Activated CD4-positive, alpha-beta T cell treated with anti-CD3 and anti-CD28 coated beads, Interleukin-2, amount 10 ng/mL, durations not matched to agents 7 days and 5 days (primary cell): Measurements from ENCODE around the gene MPDU1. TPM values are rescaled to one million over a fixed set of nuclear protein-coding genes. Genes with fewer than 3 reads are reported as not detected.

Source experiments
- CTCF ChIA-PET: fragments of 350-600 bp; sonication (Branson Sonifier 250); formaldehyde crosslinking; loops from one replicate; lab custom pipeline; 2021; ENCODE audit warnings: antibody characterized with exemption; lab: Charles Lee
- POLR2A ChIA-PET: fragments of 350-600 bp; sonication (Branson Sonifier 250); formaldehyde crosslinking; loops from one replicate; lab custom pipeline; 2021; ENCODE audit warnings: antibody characterized with exemption; lab: Charles Lee
- DNase-seq: peaks from one replicate; pipeline ENCODE4 v3.0.0-alpha.2; 2020
- H3K27ac Mint-ChIP-seq: one replicate; pipeline ENCODE4 v1.8.0; 2021; ENCODE audit warnings: mild to moderate bottlenecking, moderate library complexity, mixed read lengths
- H3K27me3 Mint-ChIP-seq: one replicate; pipeline ENCODE4 v1.8.0; 2021; ENCODE audit warnings: mixed read lengths
- H3K36me3 Mint-ChIP-seq: one replicate; pipeline ENCODE4 v1.8.0; 2021; ENCODE audit warnings: low read depth, mixed read lengths
- H3K4me1 Mint-ChIP-seq: one replicate; pipeline ENCODE4 v1.8.0; 2021; ENCODE audit warnings: mixed read lengths
- H3K4me3 Mint-ChIP-seq: one replicate; pipeline ENCODE4 v1.8.0; 2021; ENCODE audit warnings: mild to moderate bottlenecking, moderate library complexity, mixed read lengths
- H3K9me3 Mint-ChIP-seq: one replicate; pipeline ENCODE4 v1.8.0; 2021; ENCODE audit warnings: mixed read lengths
- total RNA-seq, 2 experiments: library from RNA; stranded (reverse); gene quantifications; one replicate each; pipeline ENCODE4 v1.2.3, GENCODE V29; 2021

MPDU1 gene
- 10 to 100 TPM; 62.3 to 81.7 TPM for total RNA-seq

GRCh38 chr17:7583253-7584109, at the start of gene MPDU1:
Gene MPDU1 (plus strand): TSS chr17:7583852. CDS start chr17:7583863, 11 bp downstream.
- DNase-seq, result peak; percentile 95
- H3K9me3 Mint-ChIP-seq, result no peaks in the 10 kb centered on the region
- ChIA-PET CTCF (interaction anchor here (0.8 to 3.9 kb wide), 11 partner anchors 9 to 254 kb away, joined by 3 to 15 read pairs (median 4); partner anchors contain the start of genes FXR2, TP53 and WRAP53), POLR2A (interaction anchor here (0.7 to 1.3 kb wide), 4 partner anchors 10 to 254 kb away, joined by 3 to 8 read pairs (median 3); partner anchors contain the start of genes NEURL4 and TP53)
- H3K27ac Mint-ChIP-seq, result peak within 1 kb of the TSS; percentile 99
- H3K4me1 Mint-ChIP-seq, result peaks cover 63% of the 10 kb centered on the region
- H3K36me3 Mint-ChIP-seq, result peaks cover 47% of the 10 kb centered on the region
- no peaks in the 10 kb centered on the region for H3K27me3 Mint-ChIP-seq
- H3K4me3 Mint-ChIP-seq, result peak within 1 kb of the TSS; percentile 92

DNA sequence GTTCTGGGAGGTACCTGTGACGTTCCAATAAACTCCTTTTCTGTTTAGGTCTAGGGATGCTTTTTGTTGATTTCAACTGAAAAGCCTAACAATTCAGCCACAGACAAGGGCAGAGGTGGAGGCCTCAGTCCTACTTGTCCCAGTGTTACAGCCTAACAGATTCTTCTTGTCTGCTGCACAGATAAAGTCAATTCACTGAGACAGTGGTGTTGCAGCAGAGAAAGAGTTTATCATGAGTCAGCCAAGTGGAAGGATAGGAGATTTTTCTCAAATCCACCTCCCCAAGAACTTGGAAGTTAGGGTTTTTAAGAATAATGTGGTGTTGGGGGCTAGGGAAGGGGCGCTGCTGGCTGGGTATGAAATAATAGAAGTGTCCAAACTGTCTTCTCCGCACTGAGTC, 45.6 kb upstream of the MPDU1 start:
- no peak for DNase-seq
- H3K27ac Mint-ChIP-seq, result no peak overlapping the region
- H3K4me1 Mint-ChIP-seq, result no peaks in the 10 kb centered on the region
- H3K9me3 Mint-ChIP-seq, result peaks cover 13% of the 10 kb centered on the region
- POLR2A ChIA-PET, result no interaction called here
- peaks cover under 1% of the 10 kb centered on the region for H3K27me3 Mint-ChIP-seq
- no peak overlapping the region for H3K4me3 Mint-ChIP-seq
- H3K36me3 Mint-ChIP-seq, result peaks cover 5% of the 10 kb centered on the region
- CTCF ChIA-PET, result no interaction called here

- H3K4me3 Mint-ChIP-seq, result no peak overlapping the region
- POLR2A ChIA-PET, result no interaction called here
- no peak for DNase-seq
- H3K4me1 Mint-ChIP-seq, result no peaks in the 10 kb centered on the region
- H3K27me3 Mint-ChIP-seq, result peaks cover 9% of the 10 kb centered on the region
- no peak overlapping the region for H3K27ac Mint-ChIP-seq
- CTCF ChIA-PET, result no interaction called here
- peaks cover 5% of the 10 kb centered on the region for H3K36me3 Mint-ChIP-seq
- peaks cover 13% of the 10 kb centered on the region for H3K9me3 Mint-ChIP-seq
Observed at GRCh38 chr17:7538891-7539545, 44.6 kb upstream of the MPDU1 start.

DNA sequence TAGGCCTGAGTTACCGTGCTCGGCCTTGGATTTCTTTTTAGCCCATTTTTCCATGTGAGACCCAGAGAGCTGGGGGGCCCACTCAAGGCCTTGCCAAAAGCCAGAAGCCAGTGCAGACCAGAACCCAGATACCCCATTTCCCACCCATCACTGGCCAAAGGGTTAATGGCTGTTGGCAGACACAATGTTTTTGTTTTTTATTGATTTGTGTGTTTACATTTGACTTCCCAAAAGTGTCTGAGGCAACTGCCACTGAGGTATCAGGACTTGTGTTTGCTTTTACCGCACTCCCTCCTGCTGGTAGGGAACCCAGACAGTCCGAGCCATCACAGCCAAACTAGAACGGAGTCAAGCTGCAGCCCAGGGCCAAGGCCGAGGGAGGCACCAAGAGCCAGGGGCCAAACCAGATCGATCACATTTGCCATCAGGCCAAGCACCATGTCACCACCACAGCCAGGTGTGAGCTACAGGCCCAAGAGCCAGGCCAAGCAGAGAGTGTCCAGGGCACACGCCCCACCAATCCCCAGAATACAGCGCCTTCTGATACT, 42.5 kb upstream of the MPDU1 start:
- H3K27me3 Mint-ChIP-seq, result peaks cover 9% of the 10 kb centered on the region
- H3K27ac Mint-ChIP-seq, result no peak overlapping the region
- DNase-seq, result no peak
- ChIA-PET CTCF (interaction anchor here (0.6 to 1.2 kb wide), 4 partner anchors 19 to 104 kb away, joined by 3 to 5 read pairs (median 3); no protein-coding TSS in a partner anchor), POLR2A (no interaction called here)
- no peaks in the 10 kb centered on the region for H3K4me1 Mint-ChIP-seq
- H3K9me3 Mint-ChIP-seq, result peaks cover 13% of the 10 kb centered on the region
- no peak overlapping the region for H3K4me3 Mint-ChIP-seq
- H3K36me3 Mint-ChIP-seq, result peaks cover 5% of the 10 kb centered on the region

DNA sequence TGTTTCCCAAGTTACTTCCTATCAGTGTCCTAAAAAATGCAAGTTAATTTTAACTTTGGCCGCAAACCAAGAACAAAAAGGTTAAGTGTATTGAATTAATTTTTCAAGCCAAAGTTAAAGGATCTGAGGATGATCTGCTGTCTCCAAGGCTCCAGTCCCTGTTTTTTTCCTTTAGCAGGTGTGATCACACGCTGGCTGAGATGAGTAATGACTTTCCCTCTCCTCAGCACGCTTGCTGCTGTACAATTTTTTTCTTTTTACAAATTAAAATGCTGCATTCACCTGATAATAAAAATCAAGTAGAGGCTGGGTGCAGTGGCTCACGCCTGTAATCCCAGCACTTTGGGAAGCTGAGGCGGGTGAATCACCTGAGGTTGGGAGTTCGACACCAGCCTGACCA, 38.7 kb upstream of the MPDU1 start:
- no peak overlapping the region for H3K27ac Mint-ChIP-seq
- H3K4me3 Mint-ChIP-seq, result no peak overlapping the region
- no peak for DNase-seq
- H3K36me3 Mint-ChIP-seq, result peaks cover 5% of the 10 kb centered on the region
- H3K4me1 Mint-ChIP-seq, result peaks cover 17% of the 10 kb centered on the region
- peaks cover 9% of the 10 kb centered on the region for H3K27me3 Mint-ChIP-seq
- POLR2A ChIA-PET, result no interaction called here
- CTCF ChIA-PET, result interaction anchor here (6.0 kb wide), 1 partner anchor 16 kb away, joined by 38 read pairs; the partner anchor contains the start of gene SENP3
- H3K9me3 Mint-ChIP-seq, result no peaks in the 10 kb centered on the region

DNA sequence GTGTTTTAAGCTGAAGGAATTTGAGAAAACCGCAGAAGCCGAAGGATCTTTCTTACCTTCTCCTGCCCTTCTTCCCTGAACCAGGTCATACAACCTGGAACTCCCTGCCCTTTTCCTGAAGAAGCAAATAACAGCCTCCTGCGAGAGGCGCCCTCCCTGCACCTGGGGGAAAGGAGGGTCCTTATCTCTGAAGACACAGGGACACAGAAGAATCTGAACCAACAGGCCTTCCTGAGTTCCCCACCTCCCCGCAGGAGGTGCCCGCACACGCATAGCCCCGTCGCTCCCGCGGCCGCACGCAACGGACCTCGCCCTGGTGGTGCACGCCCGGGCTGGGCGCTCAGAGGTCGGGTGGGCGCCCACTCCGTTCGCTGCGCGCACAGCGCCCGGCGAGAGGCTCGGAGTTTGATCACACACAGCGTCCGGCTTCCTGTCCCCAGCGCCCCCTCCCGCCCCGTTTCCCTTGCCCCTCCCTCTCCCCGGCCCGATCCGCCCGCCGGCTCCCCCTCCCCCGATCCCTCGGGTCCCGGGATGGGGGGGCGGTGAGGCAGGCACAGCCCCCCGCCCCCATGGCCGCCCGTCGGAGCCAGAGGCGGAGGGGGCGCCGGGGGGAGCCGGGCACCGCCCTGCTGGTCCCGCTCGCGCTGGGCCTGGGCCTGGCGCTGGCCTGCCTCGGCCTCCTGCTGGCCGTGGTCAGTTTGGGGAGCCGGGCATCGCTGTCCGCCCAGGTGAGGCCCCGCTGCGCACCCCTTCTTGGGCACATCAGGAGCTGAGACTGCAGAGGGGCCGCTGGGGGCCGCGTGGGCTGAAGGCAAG, 34.9 kb upstream of the MPDU1 start, which contains the start of gene TNFSF12:
Gene TNFSF12 (plus strand): TSS at position 474 of the 816 bp plus-strand sequence. CDS start 96 bp downstream, at position 570.
- POLR2A ChIA-PET, result no interaction called here
- Mint-ChIP-seq H3K4me3 (peak within 1 kb of the TSS; percentile 86), H3K36me3 (peaks cover 32% of the 10 kb centered on the region), H3K27me3 (peaks cover 2% of the 10 kb centered on the region), H3K4me1 (peaks cover 55% of the 10 kb centered on the region), H3K27ac (peak within 1 kb of the TSS; percentile 90), H3K9me3 (no peaks in the 10 kb centered on the region)
- DNase-seq, result peak; percentile 69
- CTCF ChIA-PET, result interaction anchor here (1.2 to 6.0 kb wide), 5 partner anchors 10 to 255 kb away, joined by 3 to 38 read pairs (median 4); partner anchors contain the start of genes SENP3 and TNFSF13

DNA sequence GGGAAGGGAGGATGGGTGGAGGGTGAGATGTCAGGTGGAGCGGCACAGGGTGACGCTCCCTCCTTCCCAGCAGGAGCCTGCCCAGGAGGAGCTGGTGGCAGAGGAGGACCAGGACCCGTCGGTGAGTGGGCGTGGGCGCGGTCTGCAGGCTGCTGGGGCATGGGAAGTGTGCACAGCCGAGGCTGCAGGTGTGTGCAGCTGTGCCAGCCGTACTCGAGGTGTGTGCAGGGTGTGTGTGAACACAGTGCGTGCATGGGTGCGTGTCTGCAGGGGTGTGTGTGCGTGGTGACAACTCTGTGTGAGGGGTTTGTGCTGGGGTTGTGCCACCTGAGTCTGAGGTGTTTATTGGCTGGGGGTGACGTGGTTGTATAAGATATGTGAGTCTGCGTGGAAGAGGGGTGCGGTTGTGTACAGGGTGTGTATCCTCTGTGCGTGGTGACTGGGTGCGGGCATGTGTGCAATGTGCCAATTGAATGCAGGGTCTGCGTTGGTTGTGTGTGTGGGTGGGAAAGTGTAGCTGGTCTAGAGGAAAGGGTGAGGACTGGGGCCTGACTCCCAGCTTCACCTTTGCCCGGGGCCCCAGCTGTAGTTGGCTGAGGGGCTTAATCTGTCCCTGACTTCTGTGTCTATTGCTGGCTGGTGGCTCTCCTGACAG, 34.1 kb upstream of the MPDU1 start:
- POLR2A ChIA-PET, result no interaction called here
- H3K4me1 Mint-ChIP-seq, result peaks cover 58% of the 10 kb centered on the region
- peak overlapping the region; percentile 87 for H3K27ac Mint-ChIP-seq
- H3K27me3 Mint-ChIP-seq, result no peaks in the 10 kb centered on the region
- DNase-seq, result peak; percentile 53
- peak overlapping the region; percentile 84 for H3K4me3 Mint-ChIP-seq
- CTCF ChIA-PET, result interaction anchor here (1.2 to 6.0 kb wide), 4 partner anchors 9 to 256 kb away, joined by 3 to 38 read pairs (median 4); partner anchors contain the start of genes SENP3 and TNFSF13
- H3K9me3 Mint-ChIP-seq, result no peaks in the 10 kb centered on the region
- peaks cover 36% of the 10 kb centered on the region for H3K36me3 Mint-ChIP-seq

DNA sequence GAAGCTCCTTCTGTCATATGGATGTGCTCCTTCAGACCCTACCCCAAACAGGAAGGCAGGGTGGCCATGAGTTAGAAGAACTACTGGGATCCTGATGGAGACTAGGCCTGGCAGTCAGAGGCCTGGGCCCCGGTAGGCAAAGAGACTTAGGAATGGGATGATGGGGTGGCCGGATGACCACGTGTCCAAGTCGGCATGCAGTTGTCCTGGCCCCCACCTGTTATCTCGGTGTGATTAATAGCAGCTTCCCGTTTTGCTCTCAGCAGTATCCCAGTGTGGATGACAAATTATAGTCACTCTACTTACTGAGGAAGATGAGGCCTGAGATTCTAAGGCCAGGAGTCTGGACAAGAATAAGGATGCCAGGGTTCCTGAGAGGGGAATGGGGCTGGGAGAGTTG, 33.3 kb upstream of the MPDU1 start:
- peaks cover 43% of the 10 kb centered on the region for H3K36me3 Mint-ChIP-seq
- no peak for DNase-seq
- CTCF ChIA-PET, result interaction anchor here (1.2 to 6.0 kb wide), 2 partner anchors 11 to 37 kb away, joined by 3 to 38 read pairs; partner anchors contain the start of gene SENP3
- peaks cover 62% of the 10 kb centered on the region for H3K4me1 Mint-ChIP-seq
- peak overlapping the region; percentile 84 for H3K4me3 Mint-ChIP-seq
- no peaks in the 10 kb centered on the region for H3K27me3 Mint-ChIP-seq
- H3K27ac Mint-ChIP-seq, result peak overlapping the region; percentile 87
- POLR2A ChIA-PET, result no interaction called here
- H3K9me3 Mint-ChIP-seq, result no peaks in the 10 kb centered on the region

- Mint-ChIP-seq H3K36me3 (peaks cover 48% of the 10 kb centered on the region), H3K4me3 (peak overlapping the region; percentile 84), H3K9me3 (no peaks in the 10 kb centered on the region), H3K4me1 (peaks cover 67% of the 10 kb centered on the region), H3K27me3 (no peaks in the 10 kb centered on the region), H3K27ac (peak overlapping the region; percentile 85)
- DNase-seq, result no peak
- ChIA-PET CTCF (interaction anchor here (0.8 to 1.8 kb wide), 3 partner anchors 9 to 38 kb away, joined by 4 to 14 read pairs (median 7); no protein-coding TSS in a partner anchor), POLR2A (no interaction called here)
Observed at GRCh38 chr17:7551396-7551795, 32.3 kb upstream of the MPDU1 start.

GRCh38 chr17:7552621-7553051, 31.0 kb upstream of the MPDU1 start:
- DNase-seq, result peak; percentile 82
- Mint-ChIP-seq H3K4me3 (peak overlapping the region; percentile 52), H3K4me1 (peaks cover 71% of the 10 kb centered on the region), H3K36me3 (peaks cover 53% of the 10 kb centered on the region), H3K27me3 (no peaks in the 10 kb centered on the region), H3K9me3 (no peaks in the 10 kb centered on the region), H3K27ac (peak overlapping the region; percentile 89)
- CTCF ChIA-PET, result interaction anchor here (0.6 to 1.8 kb wide), 5 partner anchors 8 to 116 kb away, joined by 4 to 14 read pairs (median 4); partner anchors contain the start of gene MPDU1
- POLR2A ChIA-PET, result interaction anchor here (0.6 to 1.0 kb wide), 3 partner anchors 21 to 62 kb away, joined by 3 to 4 read pairs (median 4); no protein-coding TSS in a partner anchor

- Mint-ChIP-seq H3K27me3 (no peaks in the 10 kb centered on the region), H3K4me1 (peaks cover 73% of the 10 kb centered on the region), H3K27ac (peak overlapping the region; percentile 89), H3K9me3 (no peaks in the 10 kb centered on the region), H3K36me3 (peaks cover 52% of the 10 kb centered on the region), H3K4me3 (peak overlapping the region; percentile 52)
- CTCF ChIA-PET, result interaction anchor here (0.8 to 1.7 kb wide), 2 partner anchors 31 to 117 kb away, joined by 3 to 4 read pairs; partner anchors contain the start of gene MPDU1
- no peak for DNase-seq
- POLR2A ChIA-PET, result no interaction called here
Observed at GRCh38 chr17:7553356-7553755, 30.3 kb upstream of the MPDU1 start.
